DMS153 (cell line): ENCODE data around the gene RBMS3.
"Not testable (repeated sequence)": the region's sequence is repeated elsewhere in the genome, so short reads cannot be mapped to it uniquely, and the experiment has no call there.

Experiments used
- DNase-seq: peaks from one replicate; lab custom pipeline; 2025; lab: John Stamatoyannopoulos, UW

The RBMS3 gene

GRCh38 chr3:29430558-29430971, 149.7 kb downstream of the RBMS3 start:
- no peak for DNase-seq

- DNase-seq, result no peak
Observed at GRCh38 chr3:29436612-29437323, 155.9 kb downstream of the RBMS3 start.

- DNase-seq, result no peak
Observed at GRCh38 chr3:29438580-29438979, 157.7 kb downstream of the RBMS3 start.

- peak; percentile 80 for DNase-seq
Observed at GRCh38 chr3:29440413-29441305, 159.8 kb downstream of the RBMS3 start.

DNA sequence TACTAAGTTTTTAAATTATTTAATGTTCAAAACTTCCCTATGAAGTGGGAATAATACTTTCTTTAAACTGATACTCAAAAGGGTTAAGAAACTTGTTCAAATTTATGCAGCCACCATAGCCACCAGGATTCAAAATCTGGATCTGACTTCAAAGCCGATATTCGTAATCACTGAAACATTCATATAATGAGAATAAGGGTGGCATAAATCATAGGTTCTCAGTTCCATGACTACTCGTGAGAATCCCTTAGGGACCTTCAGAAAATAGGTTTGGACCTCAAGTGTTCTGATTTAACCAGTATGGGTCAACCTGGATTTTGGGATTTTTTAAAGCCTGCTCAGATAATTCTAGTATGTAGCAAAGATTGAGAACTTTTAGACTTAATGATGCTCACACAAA, 160.6 kb downstream of the RBMS3 start:
- no peak for DNase-seq

- no peak for DNase-seq
Observed at GRCh38 chr3:29447946-29448627, 167.2 kb downstream of the RBMS3 start.

GRCh38 chr3:29451920-29452319, 171.0 kb downstream of the RBMS3 start:
- DNase-seq, result no peak

DNA sequence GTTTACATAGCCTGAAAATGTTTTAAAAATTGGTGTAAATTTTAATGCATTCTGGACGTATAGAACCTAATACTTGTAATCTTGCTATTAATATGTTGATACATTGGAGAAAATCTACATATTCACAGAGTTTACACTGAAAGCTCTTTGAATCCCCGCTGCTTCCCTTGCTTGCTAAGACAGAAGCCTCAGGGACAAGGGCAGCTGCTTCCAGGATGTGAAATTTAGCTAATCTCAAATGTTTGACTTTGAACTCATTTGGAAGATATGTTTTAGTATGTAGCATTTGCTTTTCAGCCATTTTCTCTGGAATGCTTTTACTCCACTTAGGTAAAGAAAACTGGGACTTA, 172.0 kb downstream of the RBMS3 start:
- DNase-seq, result no peak

GRCh38 chr3:29453284-29454001, 172.6 kb downstream of the RBMS3 start:
- peak; percentile 51 for DNase-seq

GRCh38 chr3:29454161-29454611, 173.3 kb downstream of the RBMS3 start:
- no peak for DNase-seq

- no peak for DNase-seq
Observed at GRCh38 chr3:29456901-29457300, 176.0 kb downstream of the RBMS3 start.

DNA sequence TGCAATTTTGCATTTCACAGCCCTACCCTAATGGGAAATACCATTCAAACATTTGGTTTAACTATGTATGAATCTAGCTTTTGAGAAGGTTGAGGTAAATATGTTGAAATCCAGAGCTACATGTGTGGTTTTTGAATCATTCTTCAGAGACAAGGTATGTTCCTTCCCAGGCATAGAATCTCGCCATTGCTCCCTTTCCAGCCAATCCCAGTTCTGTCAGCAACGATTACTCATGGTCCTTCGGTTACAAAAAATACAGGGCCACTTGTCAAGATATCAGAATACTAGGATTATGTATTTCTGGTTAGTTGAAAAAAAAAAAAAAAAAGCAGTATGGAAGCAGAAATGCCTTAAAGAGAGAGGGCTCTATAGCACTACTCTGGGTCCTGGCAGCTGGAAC, 182.4 kb downstream of the RBMS3 start:
- no peak for DNase-seq

DNA sequence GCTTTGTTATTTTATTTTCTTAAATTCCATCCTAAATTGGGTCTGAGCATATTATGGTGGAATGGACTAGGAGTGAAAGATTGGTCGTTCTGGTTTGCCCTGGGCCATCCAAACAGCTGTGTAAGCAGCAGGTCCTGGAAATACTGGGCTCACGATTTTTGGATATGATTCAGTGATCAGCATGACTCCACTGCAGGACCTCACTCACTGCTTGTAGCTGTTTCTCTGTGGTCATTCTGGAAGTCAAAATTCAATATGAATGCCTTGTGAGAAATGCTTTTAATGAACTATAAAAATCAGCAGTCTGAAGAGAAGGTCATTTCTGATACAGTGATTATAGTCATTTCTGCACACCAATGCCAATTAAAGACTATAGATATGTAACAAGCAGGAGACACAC, 185.0 kb downstream of the RBMS3 start:
- DNase-seq, result no peak

DNA sequence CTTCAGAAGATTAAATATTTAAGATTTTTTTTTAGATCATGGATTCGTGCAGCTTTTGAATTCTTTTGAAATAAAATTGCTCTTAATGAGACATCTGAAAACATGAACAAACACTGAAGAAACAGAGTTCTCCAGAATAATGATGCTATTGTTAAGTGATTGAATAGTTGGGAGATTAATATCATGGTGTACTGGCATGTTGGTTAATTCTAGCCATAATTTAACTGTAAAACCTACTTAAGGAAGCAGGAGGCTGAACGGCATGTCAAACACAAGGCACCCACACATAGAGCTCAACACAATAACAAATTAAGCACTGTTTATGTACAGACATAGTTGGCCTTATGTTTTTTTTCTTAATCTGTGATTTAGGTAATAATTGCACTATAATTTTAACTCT, 185.6 kb downstream of the RBMS3 start:
- no peak for DNase-seq

DNA sequence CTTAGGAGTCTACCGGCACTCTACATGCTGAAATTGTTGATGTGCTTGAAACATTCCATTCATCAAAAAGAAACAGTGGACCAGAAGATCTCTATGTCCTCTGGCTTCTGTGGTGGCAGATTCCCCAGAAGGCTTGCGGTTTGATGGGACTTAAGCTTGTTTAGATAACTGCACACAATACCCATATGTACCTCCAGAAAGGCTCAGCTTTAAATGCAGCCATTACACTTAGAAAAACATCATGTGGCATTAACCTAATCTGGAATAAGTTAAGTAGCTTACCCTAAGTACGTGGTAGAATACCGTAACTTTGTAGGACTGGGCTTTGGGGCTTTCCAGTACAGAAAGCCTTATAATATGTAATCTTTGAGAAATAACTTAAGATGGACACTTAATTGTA, 187.3 kb downstream of the RBMS3 start:
- no peak for DNase-seq

DNA sequence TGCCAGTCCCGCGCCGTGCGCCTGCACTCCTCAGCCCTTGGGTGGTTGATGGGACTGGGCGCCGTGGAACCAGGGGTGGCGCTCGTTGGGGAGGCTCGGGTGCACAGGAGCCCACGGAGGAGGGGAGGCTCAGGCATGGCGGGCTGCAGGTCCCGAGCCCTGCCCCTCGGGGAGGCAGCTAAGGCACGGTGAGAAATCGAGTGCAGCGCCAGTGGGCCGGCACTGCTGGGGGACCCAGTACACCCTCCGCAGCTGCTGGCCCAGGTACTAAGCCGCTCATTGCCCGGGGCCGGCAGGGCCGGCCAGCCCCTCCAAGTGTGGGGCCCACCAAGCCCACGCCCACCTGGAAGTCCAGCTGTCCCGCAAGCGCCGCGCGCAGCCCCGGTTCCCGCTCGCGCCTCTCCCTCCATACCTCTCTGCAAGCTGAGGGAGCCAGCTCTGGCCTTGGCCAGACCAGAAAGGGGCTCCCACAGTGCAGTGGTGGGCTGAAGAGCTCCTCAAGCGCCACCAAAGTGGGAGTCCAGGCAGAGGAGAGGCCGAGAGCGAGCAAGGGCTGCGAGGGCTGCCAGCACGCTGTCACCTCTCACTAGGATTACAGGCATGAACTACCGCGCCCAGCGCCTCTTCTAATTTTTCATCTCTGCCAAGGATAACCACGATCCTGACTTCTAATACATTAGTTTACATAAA, 192.8 kb downstream of the RBMS3 start:
- DNase-seq, result not testable (repeated sequence)

GRCh38 chr3:29475305-29475840, 194.5 kb downstream of the RBMS3 start:
- no peak for DNase-seq

DNA sequence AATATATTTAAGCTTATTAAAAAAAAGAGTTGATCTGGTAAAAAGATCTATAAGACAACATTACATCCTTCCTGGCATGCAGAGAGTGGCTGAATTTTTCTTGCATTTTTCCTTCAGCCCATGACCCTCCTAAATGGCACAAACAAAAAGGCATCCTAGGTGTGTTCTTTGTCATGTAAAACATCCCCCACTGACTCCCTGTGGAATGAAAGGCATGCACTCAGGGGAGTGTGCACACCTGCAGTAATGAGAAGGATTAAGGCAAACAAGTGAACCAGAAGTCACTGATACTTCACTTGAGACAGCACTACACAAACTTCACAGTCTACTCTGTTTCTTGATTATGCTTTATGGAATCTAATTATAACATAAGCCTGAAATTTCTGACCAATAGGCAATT, 195.0 kb downstream of the RBMS3 start:
- no peak for DNase-seq

DNA sequence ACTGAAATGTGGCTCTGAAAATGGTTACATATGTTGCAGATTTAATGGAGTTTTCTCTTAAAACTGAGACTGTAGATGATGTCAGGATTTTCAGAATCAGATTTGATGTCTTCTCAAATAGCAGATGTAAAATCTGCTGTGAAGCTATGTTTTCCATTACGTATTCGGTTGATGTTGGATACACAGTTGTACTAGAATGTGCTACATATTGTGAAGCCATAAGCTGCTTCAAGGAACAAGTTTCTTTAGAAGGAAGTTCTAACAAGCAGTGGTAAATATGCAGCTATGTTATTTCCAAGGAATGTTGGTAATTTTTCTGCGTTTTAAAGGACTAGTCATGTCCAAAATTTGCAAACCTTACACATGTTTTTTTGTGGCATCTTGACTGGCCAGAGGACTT, 197.7 kb downstream of the RBMS3 start:
- no peak for DNase-seq

GRCh38 chr3:29481249-29481648, 200.4 kb downstream of the RBMS3 start:
- no peak for DNase-seq
